T-cell (primary cell): ENCODE results near the gene PLD3. TPM values are rescaled to one million over a fixed set of nuclear protein-coding genes. Genes with fewer than 3 reads are reported as not detected.

Experiments used
- ATAC-seq, 4 experiments: fragments of 200-7000 bp in 3 of 4; fragments of 150-1000 bp in 1 of 4; cut with Tn5 transposase; replicated peaks in 1 of 4; 1 replicate in 3 of 4; 2 replicates in 1 of 4; pipeline ENCODE4 v1.10.0; 2021; ENCODE audit warnings: moderate library complexity in 3 of 4, mild to moderate bottlenecking in 2 of 4, moderate number of reproducible peaks in 1 of 4
- CTCF ChIA-PET, 2 donors: fragments of 300-600 bp; sonication (Branson Sonifier 250); formaldehyde crosslinking; loops; one replicate each; lab custom pipeline; 2022; ENCODE audit warnings: antibody characterized with exemption in 2 of 2; lab: Charles Lee
- POLR2A ChIA-PET, 2 donors: fragments of 300-600 bp; sonication (Branson Sonifier 250); formaldehyde crosslinking; loops; one replicate each; lab custom pipeline; 2022; ENCODE audit warnings: antibody characterized with exemption in 2 of 2; lab: Charles Lee
- DNase-seq, 35 experiments: peaks; one replicate each; pipeline versions ENCODE4 v3.0.0 to v3.0.0-alpha.2; 2013 to 2023
- H3K27ac ChIP-seq: one replicate; pipeline ENCODE4 v1.5.1; 2013; ENCODE audit warnings: low read length
- H3K27me3 ChIP-seq, 2 experiments: replicated peaks in 1 of 2; 1 replicate in 1 of 2; 2 replicates in 1 of 2; pipeline versions ENCODE4 v1.6.1 to v1.7.0; 2013; ENCODE audit warnings: low read length in 1 of 2, mixed read lengths in 1 of 2; ENCODE audit not compliant: control insufficient read depth in 2 of 2, insufficient read depth in 2 of 2; ENCODE audit errors: extremely low read depth in 1 of 2
- H3K36me3 ChIP-seq, 2 donors: 1 replicate in 1 of 2; 2 replicates in 1 of 2; pipeline versions ENCODE4 v1.6.1 to v1.7.0; 2013; ENCODE audit warnings: low read length in 1 of 2; ENCODE audit not compliant: control insufficient read depth in 2 of 2, insufficient read depth in 1 of 2; ENCODE audit errors: extremely low read depth in 1 of 2
- H3K4me1 ChIP-seq, 2 experiments: 1 replicate in 1 of 2; 2 replicates in 1 of 2; pipeline versions ENCODE4 v1.6.1 to v1.7.0; 2013; ENCODE audit warnings: low read length in 2 of 2, mixed read lengths in 1 of 2; ENCODE audit not compliant: insufficient read depth in 2 of 2, control insufficient read depth in 1 of 2; ENCODE audit errors: extremely low read depth in 1 of 2
- H3K4me3 ChIP-seq, 2 donors: 1 replicate in 1 of 2; 2 replicates in 1 of 2; pipeline versions ENCODE4 v1.5.1 to v1.7.0; 2013; ENCODE audit warnings: mild to moderate bottlenecking in 2 of 2, low read length in 1 of 2, moderate library complexity in 1 of 2; ENCODE audit not compliant: control insufficient read depth in 1 of 2; ENCODE audit errors: extremely low read depth in 1 of 2
- H3K9me3 ChIP-seq: 2 replicates; pipeline ENCODE4 v1.7.0; 2013
- H3K27ac Mint-ChIP-seq, 2 donors: one replicate each; pipeline ENCODE4 v1.8.0; 2020 to 2021; ENCODE audit warnings: mild to moderate bottlenecking in 2 of 2, mixed read lengths in 2 of 2
- H3K27me3 Mint-ChIP-seq, 2 donors: one replicate each; pipeline ENCODE4 v1.8.0; 2021 to 2022; ENCODE audit warnings: mixed read lengths in 2 of 2
- H3K36me3 Mint-ChIP-seq: one replicate; pipeline ENCODE4 v1.8.0; 2021; ENCODE audit warnings: mixed read lengths
- H3K4me1 Mint-ChIP-seq, 3 donors: one replicate each; pipeline ENCODE4 v1.8.0; 2020 to 2022; ENCODE audit warnings: mixed read lengths in 3 of 3, mild to moderate bottlenecking in 1 of 3
- H3K4me3 Mint-ChIP-seq, 3 donors: one replicate each; pipeline ENCODE4 v1.8.0; 2020 to 2022; ENCODE audit warnings: mild to moderate bottlenecking in 3 of 3, mixed read lengths in 3 of 3, moderate library complexity in 3 of 3
- H3K9me3 Mint-ChIP-seq, 3 donors: one replicate each; pipeline ENCODE4 v1.8.0; 2020 to 2022; ENCODE audit warnings: mixed read lengths in 3 of 3
- WGBS: methylation state at CpG from one replicate; pipeline ENCODE4 v1.1.5; 2013; ENCODE audit warnings: missing lambda C conversion rate; ENCODE audit not compliant: insufficient coverage; 5-methylcytosine and 5-hydroxymethylcytosine counted together
- total RNA-seq, 35 experiments: library from RNA in 6 of 35; stranded (reverse) in 6 of 35; fragments of 120-200 nt in 1 of 35; gene quantifications; one replicate each; pipeline versions ENCODE4 v1.2.1 to v1.2.4 and lab custom pipeline; 2013 to 2026

Gene PLD3
- total RNA-seq, 5 donors from 2014 or later (not counting 1 experiment from before 2014, with no cell fraction given): 71.0 to 120 (median 118) TPM

GRCh38 chr19:40425450-40426287 lies 77.2 kb downstream of the PLD3 start, which contains the start of gene SERTAD1:
SERTAD1 (minus strand) TSS chr19:40425992; CDS start chr19:40423546, 2,446 bp downstream.
- Mint-ChIP-seq H3K27ac (peak within 1 kb of the TSS; percentile 97 to 99), H3K4me1 (peaks cover 26 to 32% (median 32%) of the 10 kb centered on the region in 3 donors), H3K4me3 (peak within 1 kb of the TSS; percentile 85 to 98 (median 94)), H3K36me3 (peaks cover 5% of the 10 kb centered on the region), H3K27me3 (no peaks in the 10 kb centered on the region), H3K9me3 (no peaks in the 10 kb centered on the region)
- CTCF ChIA-PET: interaction anchor here (0.6 to 1.7 kb wide), 5 partner anchors 17 to 177 kb away, joined by 3 to 18 read pairs (median 4); partner anchors contain the start of gene BLVRB (in 1 of the 2)
- Histone ChIP-seq H3K27ac (peak within 1 kb of the TSS; percentile 89), H3K4me3 (peak within 1 kb of the TSS; percentile 90 to 99), H3K9me3 (no peaks in the 10 kb centered on the region), H3K36me3 (peaks cover 0 to 7% of the 10 kb centered on the region in 2 donors), H3K27me3 (no peaks in the 10 kb centered on the region), H3K4me1 (peaks cover 12 to 39% of the 10 kb centered on the region in 2 experiments)
- POLR2A ChIA-PET: interaction anchor here (0.5 to 1.8 kb wide), 5 partner anchors 11 to 838 kb away, joined by 3 to 10 read pairs (median 3); partner anchors contain the start of genes BLVRB (in 1 of the 2), HNRNPUL1 (in 1 of the 2) and SERTAD3 (in 1 of the 2)
- ATAC-seq: peak; percentile 82 to 92 (median 88)
- WGBS: under 1% methylated on average over 54 of the region's 75 CpGs
- peak; percentile 99 to 100 (median 100) for DNase-seq

Other genes with a start within 250 kb of the PLD3 start
- gene MAP3K10, start 157.3 kb upstream of the PLD3 start, total RNA-seq: 10 to 100 TPM; 20.9 to 39.6 (median 33.0) TPM
- not detected for gene TTC9B, start 130.3 kb upstream of the PLD3 start, total RNA-seq
- gene CCNP, start 122.0 kb upstream of the PLD3 start, total RNA-seq: 1 to 10 TPM in 4 of 5 donors, under 1 TPM in 1; 0.82 to 2.3 (median 1.2) TPM
- gene AKT2, start 63.4 kb upstream of the PLD3 start, total RNA-seq: 100 to 1,000 TPM; 169 to 218 (median 172) TPM
- 10 to 100 TPM; 12.4 to 14.8 (median 14.5) TPM for gene C19orf47, start 298 bp upstream of the PLD3 start, total RNA-seq
- under 1 TPM in 4 of 5 donors, not detected in 1; 0.16 to 0.20 (median 0.18) TPM for gene HIPK4, start 41.5 kb downstream of the PLD3 start, total RNA-seq
- 1 to 10 TPM; 2.0 to 4.4 (median 2.8) TPM for gene PRX, start 64.7 kb downstream of the PLD3 start, total RNA-seq
- gene SERTAD1, start 77.3 kb downstream of the PLD3 start, total RNA-seq: 10 to 100 TPM; 10.9 to 25.4 (median 13.3) TPM
- gene SERTAD3, start 95.6 kb downstream of the PLD3 start, total RNA-seq: 10 to 100 TPM; 17.4 to 26.7 (median 24.7) TPM
- 10 to 100 TPM in 3 of 5 donors, 1 to 10 TPM in 2; 6.8 to 20.3 (median 16.4) TPM for gene BLVRB, start 117.0 kb downstream of the PLD3 start, total RNA-seq
- 1 to 10 TPM in 1 of 5 donors, under 1 TPM in 4; 0.37 to 1.2 (median 0.66) TPM for gene SPTBN4, start 118.3 kb downstream of the PLD3 start, total RNA-seq
- gene SHKBP1, start 228.2 kb downstream of the PLD3 start, total RNA-seq: 100 to 1,000 TPM; 117 to 153 (median 142) TPM